ENCODE results near the gene RSPH1.

RSPH1 gene

GRCh38 chr21:42518215-42518614 lies 22.2 kb upstream of the RSPH1 start:
- Histone ChIP-seq H3K4me3 (ENCODE audit: low read depth in 1 of 2, low read length in 2 of 2) (no peak overlapping the region), H3K9ac (ENCODE audit: low read depth, low read length) (no peak overlapping the region), H4K20me1 (ENCODE audit: insufficient read depth, low read length) (peaks cover 6% of the 10 kb centered on the region; the same call in 1 of the 2 replicates), H3K79me2 (ENCODE audit: insufficient read depth, low read length) (no peaks in the 10 kb centered on the region), H3K4me2 (ENCODE audit: insufficient read depth, low read length) (no peak overlapping the region), H3K4me1 (ENCODE audit: insufficient read depth, low read length) (peaks cover 19% of the 10 kb centered on the region), H3K36me3 (ENCODE audit: insufficient read depth, low read length) (0 out of 2 replicates have a peak, but pooled peaks cover 12% of the 10 kb centered on the region), H3K27ac (ENCODE audit: low read length) (no peak overlapping the region), H2AFZ (ENCODE audit: low read depth, low read length) (no peak overlapping the region), H3K27me3 (ENCODE audit: insufficient read depth, low read length, poor library complexity) (no peaks in the 10 kb centered on the region), H3K9me3 (ENCODE audit: insufficient read depth, low read length, severe bottlenecking) (no peaks in the 10 kb centered on the region)
- ATAC-seq (ENCODE audit: insufficient read depth, low read depth) (no peak), DNase-seq (no peak)
- TF ChIP-seq, protein P1, sequence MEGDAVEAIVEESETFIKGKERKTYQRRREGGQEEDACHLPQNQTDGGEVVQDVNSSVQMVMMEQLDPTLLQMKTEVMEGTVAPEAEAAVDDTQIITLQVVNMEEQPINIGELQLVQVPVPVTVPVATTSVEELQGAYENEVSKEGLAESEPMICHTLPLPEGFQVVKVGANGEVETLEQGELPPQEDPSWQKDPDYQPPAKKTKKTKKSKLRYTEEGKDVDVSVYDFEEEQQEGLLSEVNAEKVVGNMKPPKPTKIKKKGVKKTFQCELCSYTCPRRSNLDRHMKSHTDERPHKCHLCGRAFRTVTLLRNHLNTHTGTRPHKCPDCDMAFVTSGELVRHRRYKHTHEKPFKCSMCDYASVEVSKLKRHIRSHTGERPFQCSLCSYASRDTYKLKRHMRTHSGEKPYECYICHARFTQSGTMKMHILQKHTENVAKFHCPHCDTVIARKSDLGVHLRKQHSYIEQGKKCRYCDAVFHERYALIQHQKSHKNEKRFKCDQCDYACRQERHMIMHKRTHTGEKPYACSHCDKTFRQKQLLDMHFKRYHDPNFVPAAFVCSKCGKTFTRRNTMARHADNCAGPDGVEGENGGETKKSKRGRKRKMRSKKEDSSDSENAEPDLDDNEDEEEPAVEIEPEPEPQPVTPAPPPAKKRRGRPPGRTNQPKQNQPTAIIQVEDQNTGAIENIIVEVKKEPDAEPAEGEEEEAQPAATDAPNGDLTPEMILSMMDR (IDR thresholded peaks at IDR 0.05; ENCODE audit: borderline replicate concordance, extremely low read depth, low read length, poor library complexity, severe bottlenecking), result no peak
- no peak for TF ChIP-seq EZH2 (IDR thresholded peaks at IDR 0.05; ENCODE audit: borderline replicate concordance, low read depth, low read length, severe bottlenecking)

GRCh38 chr21:42515708-42516502 lies 19.9 kb upstream of the RSPH1 start:
- no peak overlapping the region for H3K4me2 ChIP-seq (ENCODE audit: insufficient read depth, low read length)

DNA sequence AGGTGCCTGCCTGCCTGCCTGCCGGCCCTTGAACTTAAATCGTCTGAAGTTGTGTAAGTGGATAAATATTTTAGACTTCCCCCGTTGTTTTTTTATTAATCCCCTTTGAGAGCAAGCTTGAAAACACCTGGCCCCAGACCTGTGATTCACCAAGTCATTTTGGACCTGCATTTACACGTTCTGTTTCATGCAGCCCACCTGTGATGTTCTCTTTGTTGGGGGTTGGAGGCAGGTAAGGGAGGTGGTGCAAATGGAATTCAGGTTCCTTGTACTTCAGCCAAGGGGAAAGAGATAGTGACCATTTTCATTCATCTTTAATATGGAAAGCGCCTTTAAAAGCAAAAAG lies 18.8 kb upstream of the RSPH1 start:
- H4K20me1 ChIP-seq (ENCODE audit: insufficient read depth, low read length), result no peaks in the 10 kb centered on the region
- H3K36me3 ChIP-seq (ENCODE audit: insufficient read depth, low read length), result 0 out of 2 replicates have a peak, but pooled peaks cover 3% of the 10 kb centered on the region
- H3K27ac ChIP-seq (ENCODE audit: low read length), result no peak overlapping the region
- TF ChIP-seq EZH2 (IDR thresholded peaks at IDR 0.05; ENCODE audit: borderline replicate concordance, low read depth, low read length, severe bottlenecking), result no peak
- TF ChIP-seq, protein P1 (IDR thresholded peaks at IDR 0.05; ENCODE audit: borderline replicate concordance, extremely low read depth, low read length, poor library complexity, severe bottlenecking), result no peak
- H3K4me2 ChIP-seq (ENCODE audit: insufficient read depth, low read length), result peak overlapping the region; percentile 91
- no peaks in the 10 kb centered on the region for H3K27me3 ChIP-seq (ENCODE audit: insufficient read depth, low read length, poor library complexity)
- H3K79me2 ChIP-seq (ENCODE audit: insufficient read depth, low read length), result no peaks in the 10 kb centered on the region
- ATAC-seq (ENCODE audit: insufficient read depth, low read depth), result no peak
- H3K4me3 ChIP-seq (ENCODE audit: low read depth in 1 of 2, low read length in 2 of 2), result peak overlapping the region in 1 of 2 experiments; percentile 84; a peak in 3 of 4 replicates
- H3K4me1 ChIP-seq (ENCODE audit: insufficient read depth, low read length), result peaks cover 23% of the 10 kb centered on the region
- no peak overlapping the region; the same call in 1 of the 2 replicates for H2AFZ ChIP-seq (ENCODE audit: low read depth, low read length)
- H3K9ac ChIP-seq (ENCODE audit: low read depth, low read length), result peak overlapping the region; percentile 82; the same call in 1 of the 2 replicates
- no peak for DNase-seq
- H3K9me3 ChIP-seq (ENCODE audit: insufficient read depth, low read length, severe bottlenecking), result no peaks in the 10 kb centered on the region

More at GRCh38 chr21:42515708-42516502, 19.9 kb upstream of the RSPH1 start:
- Histone ChIP-seq H3K4me3 (ENCODE audit: low read depth in 1 of 2, low read length in 2 of 2) (no peak overlapping the region), H3K9me3 (ENCODE audit: insufficient read depth, low read length, severe bottlenecking) (no peaks in the 10 kb centered on the region), H3K79me2 (ENCODE audit: insufficient read depth, low read length) (no peaks in the 10 kb centered on the region), H2AFZ (ENCODE audit: low read depth, low read length) (no peak overlapping the region), H3K27ac (ENCODE audit: low read length) (no peak overlapping the region), H3K27me3 (ENCODE audit: insufficient read depth, low read length, poor library complexity) (no peaks in the 10 kb centered on the region), H3K36me3 (ENCODE audit: insufficient read depth, low read length) (0 out of 2 replicates have a peak, but pooled peaks cover 5% of the 10 kb centered on the region), H4K20me1 (ENCODE audit: insufficient read depth, low read length) (no peaks in the 10 kb centered on the region), H3K4me1 (ENCODE audit: insufficient read depth, low read length) (peaks cover 23% of the 10 kb centered on the region), H3K9ac (ENCODE audit: low read depth, low read length) (no peak overlapping the region)
- no peak for TF ChIP-seq EZH2 (IDR thresholded peaks at IDR 0.05; ENCODE audit: borderline replicate concordance, low read depth, low read length, severe bottlenecking)
- TF ChIP-seq, protein P1 (IDR thresholded peaks at IDR 0.05; ENCODE audit: borderline replicate concordance, extremely low read depth, low read length, poor library complexity, severe bottlenecking), result no peak
- ATAC-seq (ENCODE audit: insufficient read depth, low read depth) (no peak), DNase-seq (no peak)
